Lung (tissue), 12 donors: ENCODE measurements around the gene PIAS1. TPM values are rescaled to one million over a fixed set of nuclear protein-coding genes. Genes with fewer than 3 reads are reported as not detected.
A peak's percentile ranks its signal among the peaks of the same experiment; 100 is the strongest.

Source experiments
- ATAC-seq: fragments of 200-7000 bp; cut with Tn5 transposase; one replicate; pipeline ENCODE4 v1.9.1; 2020; ENCODE audit warnings: moderate number of reproducible peaks; ENCODE audit not compliant: insufficient read depth, low FRiP score
- DNase-seq, 3 donors: peaks; one replicate each; pipeline ENCODE4 v3.0.0-alpha.2; 2013 to 2017
- H3K27ac ChIP-seq, 2 donors: one replicate each; pipeline ENCODE4 v1.5.1; 2013; ENCODE audit warnings: mild to moderate bottlenecking in 2 of 2, moderate library complexity in 2 of 2, control low read depth in 1 of 2, inconsistent platforms in 1 of 2, low read depth in 1 of 2, low read length in 1 of 2
- H3K27me3 ChIP-seq, 3 donors: one replicate each; pipeline ENCODE4 v1.5.1; 2013; ENCODE audit warnings: low read length in 2 of 3; ENCODE audit not compliant: control insufficient read depth in 3 of 3, insufficient read depth in 3 of 3
- H3K36me3 ChIP-seq, 4 donors: one replicate each; pipeline ENCODE4 v1.5.1; 2013; ENCODE audit warnings: low read length in 4 of 4, mild to moderate bottlenecking in 1 of 4, moderate library complexity in 1 of 4; ENCODE audit not compliant: control insufficient read depth in 4 of 4, insufficient read depth in 4 of 4
- H3K4me1 ChIP-seq, 5 donors: one replicate each; pipeline ENCODE4 v1.5.1; 2013; ENCODE audit warnings: low read length in 5 of 5, mild to moderate bottlenecking in 2 of 5, moderate library complexity in 1 of 5; ENCODE audit not compliant: control insufficient read depth in 5 of 5, insufficient read depth in 5 of 5
- H3K4me3 ChIP-seq: one replicate; pipeline ENCODE4 v1.5.1; 2013; ENCODE audit warnings: mild to moderate bottlenecking, control low read depth, moderate library complexity
- H3K9ac ChIP-seq, 2 donors: one replicate each; pipeline ENCODE4 v1.5.1; 2013; ENCODE audit warnings: low read length in 2 of 2, control low read depth in 1 of 2; ENCODE audit not compliant: insufficient read depth in 1 of 2
- H3K9me3 ChIP-seq, 4 donors: one replicate each; pipeline ENCODE4 v1.5.1; 2013; ENCODE audit warnings: low read length in 3 of 4, mild to moderate bottlenecking in 1 of 4, moderate library complexity in 1 of 4; ENCODE audit not compliant: control insufficient read depth in 4 of 4, insufficient read depth in 3 of 4
- WGBS, 2 donors: extraction: QIAGEN DNeasy Blood & Tissue Kit; methylation state at CpG; one replicate each; pipeline ENCODE4 v1.1.7; 2013; 5-methylcytosine and 5-hydroxymethylcytosine counted together
- polyA plus RNA-seq, 2 donors: library from polyadenylated mRNA; stranded (reverse); fragments of 200-250 nt; gene quantifications; one replicate each; pipeline ENCODE4 v1.2.1, GENCODE V29; 2013
- total RNA-seq, 2 donors: library from RNA; depleted of rRNA in 1 of 2; stranded (reverse); fragments of >200 nt in 1 of 2; gene quantifications; one replicate each; pipeline ENCODE4 v1.2.1, GENCODE V29; 2014 to 2021
- TF ChIP-seq, protein P1 (sequence below): IDR thresholded peaks from 2 replicates; pipeline ENCODE4 v1.5.1; 2012; ENCODE audit warnings: mild to moderate bottlenecking; ENCODE audit errors: control extremely low read depth, extremely low read depth
- donor health status: control.
- donor health status: control.
- donor health status: Bipolar disorder and iron deficiency.
- donor health status: healthy.
- donor health status: DM: yes; HTN: yes; CAD: no.

PIAS1 gene
- total and polyA plus RNA-seq, 4 donors: 14.6 to 157 (median 30.4) TPM

- Histone ChIP-seq H3K9me3 (peaks cover 0 to 3% (median 0%) of the 10 kb centered on the region in 4 donors), H3K27ac (no peak overlapping the region), H3K27me3 (no peaks in the 10 kb centered on the region), H3K4me3 (no peak overlapping the region), H3K9ac (no peak overlapping the region), H3K36me3 (no peaks in the 10 kb centered on the region), H3K4me1 (no peaks in the 10 kb centered on the region)
- DNase-seq: peak in 2 of 3 donors; percentile 29 to 33
- TF ChIP-seq, protein P1, sequence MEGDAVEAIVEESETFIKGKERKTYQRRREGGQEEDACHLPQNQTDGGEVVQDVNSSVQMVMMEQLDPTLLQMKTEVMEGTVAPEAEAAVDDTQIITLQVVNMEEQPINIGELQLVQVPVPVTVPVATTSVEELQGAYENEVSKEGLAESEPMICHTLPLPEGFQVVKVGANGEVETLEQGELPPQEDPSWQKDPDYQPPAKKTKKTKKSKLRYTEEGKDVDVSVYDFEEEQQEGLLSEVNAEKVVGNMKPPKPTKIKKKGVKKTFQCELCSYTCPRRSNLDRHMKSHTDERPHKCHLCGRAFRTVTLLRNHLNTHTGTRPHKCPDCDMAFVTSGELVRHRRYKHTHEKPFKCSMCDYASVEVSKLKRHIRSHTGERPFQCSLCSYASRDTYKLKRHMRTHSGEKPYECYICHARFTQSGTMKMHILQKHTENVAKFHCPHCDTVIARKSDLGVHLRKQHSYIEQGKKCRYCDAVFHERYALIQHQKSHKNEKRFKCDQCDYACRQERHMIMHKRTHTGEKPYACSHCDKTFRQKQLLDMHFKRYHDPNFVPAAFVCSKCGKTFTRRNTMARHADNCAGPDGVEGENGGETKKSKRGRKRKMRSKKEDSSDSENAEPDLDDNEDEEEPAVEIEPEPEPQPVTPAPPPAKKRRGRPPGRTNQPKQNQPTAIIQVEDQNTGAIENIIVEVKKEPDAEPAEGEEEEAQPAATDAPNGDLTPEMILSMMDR: no peak
- 88% methylated on average over 14 of the region's 14 CpGs for WGBS, 2 donors
- no peak for ATAC-seq
These were observed 8.5 kb upstream of the PIAS1 start for GRCh38 chr15:68045289-68046265.

DNA sequence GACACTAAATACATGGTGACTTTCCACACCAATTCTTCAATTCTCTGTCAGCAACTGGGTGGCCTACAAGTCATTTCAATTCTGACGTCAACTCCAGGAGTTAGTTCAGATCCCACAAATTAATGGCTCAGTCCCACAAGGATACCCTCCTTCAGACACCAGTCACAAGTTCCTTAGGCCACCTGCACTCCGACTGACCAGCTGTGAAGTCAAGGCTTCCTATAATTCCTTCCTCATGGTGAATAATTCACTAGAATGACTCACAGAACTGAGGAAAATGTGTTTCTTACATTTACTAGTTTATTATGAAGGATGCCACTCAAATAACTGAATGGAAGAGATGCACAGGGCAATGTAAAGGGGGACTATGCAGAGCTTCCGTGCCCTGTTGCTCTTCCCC, 6.3 kb upstream of the PIAS1 start:
- Histone ChIP-seq H3K4me1 (no peaks in the 10 kb centered on the region), H3K9ac (no peak overlapping the region), H3K36me3 (no peaks in the 10 kb centered on the region), H3K27ac (no peak overlapping the region), H3K27me3 (no peaks in the 10 kb centered on the region), H3K4me3 (no peak overlapping the region), H3K9me3 (peaks cover 0 to 3% (median 0%) of the 10 kb centered on the region in 4 donors)
- ATAC-seq (no peak), DNase-seq (no peak)
- WGBS, 2 donors: 94 to 97% methylated on average over 3 of the region's 3 CpGs
- TF ChIP-seq, protein P1: no peak

GRCh38 chr15:68051109-68051508, 3.0 kb upstream of the PIAS1 start:
- Histone ChIP-seq H3K27ac (no peak overlapping the region), H3K4me1 (peaks cover 0 to 10% (median 0%) of the 10 kb centered on the region in 5 donors), H3K4me3 (no peak overlapping the region), H3K36me3 (no peaks in the 10 kb centered on the region), H3K27me3 (no peaks in the 10 kb centered on the region), H3K9ac (no peak overlapping the region), H3K9me3 (peaks cover 0 to 1% (median 0%) of the 10 kb centered on the region in 4 donors)
- DNase-seq: no peak
- TF ChIP-seq, protein P1: no peak
- ATAC-seq: no peak
- 50 to 65% methylated on average over 2 of the region's 2 CpGs for WGBS, 2 donors
